B cell (primary cell): Measurements from ENCODE around the gene GZMM.

Experiments
- EZH2 ChIP-seq: IDR thresholded peaks from 2 replicates; pipeline ENCODE4 v1.6.1; 2012; ENCODE audit warnings: borderline replicate concordance, low read depth, mild to moderate bottlenecking, moderate library complexity, low read length; ENCODE audit not compliant: insufficient read depth, poor library complexity, severe bottlenecking
- TF ChIP-seq, protein P1 (sequence below): fragments of 200-600 bp; IDR thresholded peaks from one replicate; pipeline ENCODE4 v1.8.0; 2022; ENCODE audit warnings: antibody characterized with exemption, mild to moderate bottlenecking

DNA sequence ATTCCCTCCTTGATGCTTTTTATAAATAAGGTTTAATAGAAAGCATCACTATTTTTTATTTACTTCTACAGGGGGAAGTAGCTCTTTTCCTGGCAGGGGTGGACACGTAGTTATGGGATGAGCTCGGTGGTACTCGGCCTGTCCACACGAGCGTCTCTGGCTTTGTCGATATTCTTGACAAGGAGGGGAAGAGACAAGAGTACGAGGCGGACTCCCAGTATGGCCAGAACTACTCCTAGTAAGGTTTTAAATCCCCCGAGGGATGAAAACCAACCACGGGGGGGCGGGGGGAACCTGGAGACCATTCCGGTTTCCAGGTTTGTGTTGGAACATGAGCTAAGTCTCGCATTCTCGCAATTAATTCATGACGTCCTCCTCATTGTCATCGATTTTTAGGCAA lies 23.0 kb downstream of the GZMM start:
- TF ChIP-seq, protein P1, sequence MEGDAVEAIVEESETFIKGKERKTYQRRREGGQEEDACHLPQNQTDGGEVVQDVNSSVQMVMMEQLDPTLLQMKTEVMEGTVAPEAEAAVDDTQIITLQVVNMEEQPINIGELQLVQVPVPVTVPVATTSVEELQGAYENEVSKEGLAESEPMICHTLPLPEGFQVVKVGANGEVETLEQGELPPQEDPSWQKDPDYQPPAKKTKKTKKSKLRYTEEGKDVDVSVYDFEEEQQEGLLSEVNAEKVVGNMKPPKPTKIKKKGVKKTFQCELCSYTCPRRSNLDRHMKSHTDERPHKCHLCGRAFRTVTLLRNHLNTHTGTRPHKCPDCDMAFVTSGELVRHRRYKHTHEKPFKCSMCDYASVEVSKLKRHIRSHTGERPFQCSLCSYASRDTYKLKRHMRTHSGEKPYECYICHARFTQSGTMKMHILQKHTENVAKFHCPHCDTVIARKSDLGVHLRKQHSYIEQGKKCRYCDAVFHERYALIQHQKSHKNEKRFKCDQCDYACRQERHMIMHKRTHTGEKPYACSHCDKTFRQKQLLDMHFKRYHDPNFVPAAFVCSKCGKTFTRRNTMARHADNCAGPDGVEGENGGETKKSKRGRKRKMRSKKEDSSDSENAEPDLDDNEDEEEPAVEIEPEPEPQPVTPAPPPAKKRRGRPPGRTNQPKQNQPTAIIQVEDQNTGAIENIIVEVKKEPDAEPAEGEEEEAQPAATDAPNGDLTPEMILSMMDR, result no peak
- TF ChIP-seq EZH2, result no peak
